Fibroblast of lung (primary cell): ENCODE data around the gene BMP4. TPM values are rescaled to one million over a fixed set of nuclear protein-coding genes. Genes with fewer than 3 reads are reported as not detected.

Experiments used
- DNase-seq, 2 donors: peaks; one replicate each; pipeline versions ENCODE4 v3.0.0 to v3.0.0-alpha.2; 2010; ENCODE audit warnings: low read depth in 2 of 2
- H2AFZ ChIP-seq: 2 replicates; pipeline ENCODE4 v1.5.1; 2012; ENCODE audit warnings: low read length, control low read depth, inconsistent platforms
- H3K27ac ChIP-seq: 2 replicates; pipeline ENCODE4 v1.5.1; 2011; ENCODE audit warnings: low read length, control low read depth; ENCODE audit not compliant: insufficient read depth
- H3K27me3 ChIP-seq: 2 replicates; pipeline ENCODE4 v1.5.1; 2011; ENCODE audit warnings: mild to moderate bottlenecking, low read length; ENCODE audit not compliant: control insufficient read depth, insufficient read depth
- H3K36me3 ChIP-seq: 2 replicates; pipeline ENCODE4 v1.5.1; 2011; ENCODE audit warnings: low read length; ENCODE audit not compliant: control insufficient read depth, insufficient read depth
- H3K4me1 ChIP-seq: 2 replicates; pipeline ENCODE4 v1.5.1; 2011; ENCODE audit warnings: low read length; ENCODE audit not compliant: control insufficient read depth, insufficient read depth; ENCODE audit errors: extremely low read depth
- H3K4me2 ChIP-seq: 2 replicates; pipeline ENCODE4 v1.5.1; 2011; ENCODE audit warnings: low read length, control low read depth; ENCODE audit not compliant: insufficient read depth; ENCODE audit errors: extremely low read depth
- H3K4me3 ChIP-seq, 4 experiments: fragments of 200-600 bp in 1 of 4; sonication (generic) in 1 of 4; replicated peaks in 1 of 4; 2 replicates each; pipeline ENCODE4 v1.5.1; 2011 to 2016; ENCODE audit warnings: low read length in 4 of 4, low read depth in 3 of 4, mild to moderate bottlenecking in 3 of 4, control low read depth in 2 of 4, inconsistent platforms in 1 of 4, mixed read lengths in 1 of 4; ENCODE audit not compliant: insufficient read depth in 1 of 4; ENCODE audit errors: control extremely low read depth in 1 of 4
- H3K79me2 ChIP-seq: 2 replicates; pipeline ENCODE4 v1.5.1; 2012; ENCODE audit warnings: mild to moderate bottlenecking, low read length, inconsistent platforms; ENCODE audit not compliant: control insufficient read depth, insufficient read depth
- H3K9ac ChIP-seq: 2 replicates; pipeline ENCODE4 v1.5.1; 2011; ENCODE audit warnings: mild to moderate bottlenecking, low read length, control low read depth; ENCODE audit not compliant: insufficient read depth
- H3K9me3 ChIP-seq: 2 replicates; pipeline ENCODE4 v1.5.1; 2012; ENCODE audit warnings: low read depth, low read length; ENCODE audit not compliant: control insufficient read depth, insufficient read depth
- H4K20me1 ChIP-seq: 2 replicates; pipeline ENCODE4 v1.5.1; 2011; ENCODE audit warnings: low read length; ENCODE audit not compliant: control insufficient read depth, insufficient read depth; ENCODE audit errors: extremely low read depth
- CTCF ChIP-seq, 2 donors: IDR thresholded peaks in 1 of 2; conservative IDR thresholded peaks in 1 of 2; 1 replicate in 1 of 2; 2 replicates in 1 of 2; pipeline ENCODE4 v1.5.1; 2011 to 2012; ENCODE audit warnings: low read length in 2 of 2, control low read depth in 1 of 2, inconsistent platforms in 1 of 2, low read depth in 1 of 2, mild to moderate bottlenecking in 1 of 2
- EZH2 ChIP-seq: IDR thresholded peaks from 2 replicates; pipeline ENCODE4 v1.5.1; 2012; ENCODE audit warnings: low read length, control low read depth, mild to moderate bottlenecking; ENCODE audit errors: missing control alignments
- polyA plus RNA-seq, 2 donors: library from polyadenylated mRNA; depleted of rRNA in 1 of 2; stranded (reverse) in 1 of 2; unstranded in 1 of 2; fragments of >200 nt; gene quantifications; 2 replicates each; pipeline ENCODE4 v1.2.1, GENCODE V29; 2011 to 2012; ENCODE audit warnings: missing spikeins in 1 of 2
- total RNA-seq: library from RNA; depleted of rRNA; stranded (reverse); fragments of >200 nt; gene quantifications from 2 replicates; pipeline ENCODE4 v1.2.1, GENCODE V29; 2014

Gene BMP4
- total and polyA plus RNA-seq, 2 donors (not counting 1 experiment from before 2014, with no cell fraction given): 11.4 to 77.5 TPM

- no peak overlapping the region for H2AFZ ChIP-seq
- H3K9me3 ChIP-seq: no peaks in the 10 kb centered on the region
- H3K27me3 ChIP-seq: no peaks in the 10 kb centered on the region
- no peak overlapping the region for H3K4me3 ChIP-seq
- no peak overlapping the region for H3K27ac ChIP-seq
- H3K4me2 ChIP-seq: no peak overlapping the region
- no peaks in the 10 kb centered on the region for H4K20me1 ChIP-seq
- H3K9ac ChIP-seq: no peak overlapping the region
- no peaks in the 10 kb centered on the region for H3K79me2 ChIP-seq
- no peaks in the 10 kb centered on the region for H3K4me1 ChIP-seq
- TF ChIP-seq EZH2: no peak
- TF ChIP-seq CTCF (conservative IDR thresholded peaks at IDR 0.05 in 1 of 2, IDR thresholded peaks at IDR 0.05 in 1 of 2; ENCODE audit: low read depth in 1 of 2, low read length in 2 of 2): no peak
- no peak for DNase-seq
- no peaks in the 10 kb centered on the region for H3K36me3 ChIP-seq
Observed at GRCh38 chr14:53934778-53935414, 21.7 kb downstream of the BMP4 start.

- no peak overlapping the region for H2AFZ ChIP-seq
- no peaks in the 10 kb centered on the region for H3K79me2 ChIP-seq
- no peaks in the 10 kb centered on the region for H3K27me3 ChIP-seq
- H3K27ac ChIP-seq: no peak overlapping the region
- no peaks in the 10 kb centered on the region for H3K4me1 ChIP-seq
- H3K9me3 ChIP-seq: no peaks in the 10 kb centered on the region
- DNase-seq: no peak
- no peaks in the 10 kb centered on the region for H4K20me1 ChIP-seq
- no peak overlapping the region for H3K4me2 ChIP-seq
- TF ChIP-seq EZH2: no peak
- no peak for TF ChIP-seq CTCF (conservative IDR thresholded peaks at IDR 0.05 in 1 of 2, IDR thresholded peaks at IDR 0.05 in 1 of 2; ENCODE audit: low read depth in 1 of 2, low read length in 2 of 2)
- H3K36me3 ChIP-seq: no peaks in the 10 kb centered on the region
- H3K9ac ChIP-seq: no peak overlapping the region
- H3K4me3 ChIP-seq: no peak overlapping the region
Observed at GRCh38 chr14:53932966-53933365, 23.7 kb downstream of the BMP4 start.

GRCh38 chr14:53929871-53930715 lies 26.5 kb downstream of the BMP4 start:
- H3K27ac ChIP-seq: no peak overlapping the region
- no peaks in the 10 kb centered on the region for H3K9me3 ChIP-seq
- no peaks in the 10 kb centered on the region for H4K20me1 ChIP-seq
- no peak overlapping the region for H3K4me2 ChIP-seq
- no peaks in the 10 kb centered on the region for H3K36me3 ChIP-seq
- DNase-seq: no peak
- no peak overlapping the region for H2AFZ ChIP-seq
- TF ChIP-seq EZH2 (no peak), CTCF (conservative IDR thresholded peaks at IDR 0.05 in 1 of 2, IDR thresholded peaks at IDR 0.05 in 1 of 2; ENCODE audit: low read depth in 1 of 2, low read length in 2 of 2) (peak in 1 of 2 donors; percentile 25)
- H3K27me3 ChIP-seq: no peaks in the 10 kb centered on the region
- no peak overlapping the region for H3K4me3 ChIP-seq
- H3K9ac ChIP-seq: no peak overlapping the region
- H3K4me1 ChIP-seq: peaks cover 7% of the 10 kb centered on the region
- no peaks in the 10 kb centered on the region for H3K79me2 ChIP-seq
